Measurements from ENCODE around the gene REEP2.
"Not testable (repeated sequence)": the region's sequence is repeated elsewhere in the genome, so short reads cannot be mapped to it uniquely, and the experiment has no call there.

The REEP2 gene

GRCh38 chr5:138467711-138468132, 28.9 kb downstream of the REEP2 start:
- peak overlapping the region; percentile 41 to 91 for H3K4me3 ChIP-seq (ENCODE audit: low read length in 2 of 2)
- H3K9me3 ChIP-seq (ENCODE audit: control insufficient read depth in 2 of 2, low read length in 2 of 2), result no peaks in the 10 kb centered on the region
- H3K4me1 ChIP-seq (ENCODE audit: control insufficient read depth, insufficient read depth, low read length), result peaks cover 35% of the 10 kb centered on the region
- peak overlapping the region; percentile 25 to 55 for H3K9ac ChIP-seq (ENCODE audit: low read length in 2 of 2)
- H3K36me3 ChIP-seq (ENCODE audit: control insufficient read depth in 2 of 2, insufficient read depth in 2 of 2, low read length in 2 of 2), result peaks cover 0 to 14% of the 10 kb centered on the region in 2 donors
- peak overlapping the region; percentile 24 for H3K27ac ChIP-seq (ENCODE audit: low read length)
- no peaks in the 10 kb centered on the region for H3K27me3 ChIP-seq (ENCODE audit: control insufficient read depth in 1 of 2, insufficient read depth in 2 of 2, low read length in 2 of 2)

- Histone ChIP-seq H3K4me1 (ENCODE audit: control insufficient read depth, insufficient read depth, low read length) (peaks cover 33% of the 10 kb centered on the region), H3K27me3 (ENCODE audit: control insufficient read depth in 1 of 2, insufficient read depth in 2 of 2, low read length in 2 of 2) (no peaks in the 10 kb centered on the region), H3K27ac (ENCODE audit: low read length) (peak overlapping the region; percentile 24), H3K9me3 (ENCODE audit: control insufficient read depth in 2 of 2, low read length in 2 of 2) (no peaks in the 10 kb centered on the region), H3K4me3 (ENCODE audit: low read length in 2 of 2) (peak overlapping the region; percentile 41 to 91), H3K36me3 (ENCODE audit: control insufficient read depth in 2 of 2, insufficient read depth in 2 of 2, low read length in 2 of 2) (peaks cover 0 to 14% of the 10 kb centered on the region in 2 donors), H3K9ac (ENCODE audit: low read length in 2 of 2) (peak overlapping the region; percentile 25 to 55)
These were observed 29.5 kb downstream of the REEP2 start for GRCh38 chr5:138468133-138468965.

GRCh38 chr5:138468966-138469539, 30.2 kb downstream of the REEP2 start:
- no peaks in the 10 kb centered on the region for H3K27me3 ChIP-seq (ENCODE audit: control insufficient read depth in 1 of 2, insufficient read depth in 2 of 2, low read length in 2 of 2)
- H3K27ac ChIP-seq (ENCODE audit: low read length), result no peak overlapping the region
- H3K9me3 ChIP-seq (ENCODE audit: control insufficient read depth in 2 of 2, low read length in 2 of 2), result no peaks in the 10 kb centered on the region
- no peak overlapping the region for H3K9ac ChIP-seq (ENCODE audit: low read length in 2 of 2)
- peak overlapping the region in 1 of 2 donors; percentile 3 for H3K4me3 ChIP-seq (ENCODE audit: low read length in 2 of 2)
- H3K36me3 ChIP-seq (ENCODE audit: control insufficient read depth in 2 of 2, insufficient read depth in 2 of 2, low read length in 2 of 2), result peaks cover 0 to 14% of the 10 kb centered on the region in 2 donors
- peaks cover 28% of the 10 kb centered on the region for H3K4me1 ChIP-seq (ENCODE audit: control insufficient read depth, insufficient read depth, low read length)

- no peaks in the 10 kb centered on the region for H3K9me3 ChIP-seq (ENCODE audit: control insufficient read depth in 2 of 2, low read length in 2 of 2)
- peak overlapping the region; percentile 11 for H3K27ac ChIP-seq (ENCODE audit: low read length)
These were observed 30.9 kb downstream of the REEP2 start for GRCh38 chr5:138469540-138470321.

GRCh38 chr5:138470322-138471051, 31.6 kb downstream of the REEP2 start:
- Histone ChIP-seq H3K9ac (ENCODE audit: low read length in 2 of 2) (no peak overlapping the region), H3K9me3 (ENCODE audit: control insufficient read depth in 2 of 2, low read length in 2 of 2) (no peaks in the 10 kb centered on the region), H3K27me3 (ENCODE audit: control insufficient read depth in 1 of 2, insufficient read depth in 2 of 2, low read length in 2 of 2) (no peaks in the 10 kb centered on the region), H3K27ac (ENCODE audit: low read length) (peak overlapping the region; percentile 11), H3K4me3 (ENCODE audit: low read length in 2 of 2) (no peak overlapping the region), H3K4me1 (ENCODE audit: control insufficient read depth, insufficient read depth, low read length) (peaks cover 23% of the 10 kb centered on the region), H3K36me3 (ENCODE audit: control insufficient read depth in 2 of 2, insufficient read depth in 2 of 2, low read length in 2 of 2) (peaks cover 0 to 14% of the 10 kb centered on the region in 2 donors)

More at GRCh38 chr5:138469540-138470321, 30.9 kb downstream of the REEP2 start:
- peak overlapping the region in 1 of 2 donors; percentile 8 for H3K4me3 ChIP-seq (ENCODE audit: low read length in 2 of 2)
- H3K27me3 ChIP-seq (ENCODE audit: control insufficient read depth in 1 of 2, insufficient read depth in 2 of 2, low read length in 2 of 2), result no peaks in the 10 kb centered on the region
- peaks cover 23% of the 10 kb centered on the region for H3K4me1 ChIP-seq (ENCODE audit: control insufficient read depth, insufficient read depth, low read length)
- peaks cover 0 to 14% of the 10 kb centered on the region in 2 donors for H3K36me3 ChIP-seq (ENCODE audit: control insufficient read depth in 2 of 2, insufficient read depth in 2 of 2, low read length in 2 of 2)
- no peak overlapping the region for H3K9ac ChIP-seq (ENCODE audit: low read length in 2 of 2)

- Histone ChIP-seq H3K27ac (ENCODE audit: low read length) (no peak overlapping the region), H3K27me3 (ENCODE audit: control insufficient read depth in 1 of 2, insufficient read depth in 2 of 2, low read length in 2 of 2) (no peaks in the 10 kb centered on the region), H3K4me3 (ENCODE audit: low read length in 2 of 2) (no peak overlapping the region), H3K9ac (ENCODE audit: low read length in 2 of 2) (no peak overlapping the region), H3K36me3 (ENCODE audit: control insufficient read depth in 2 of 2, insufficient read depth in 2 of 2, low read length in 2 of 2) (peaks cover 0 to 14% of the 10 kb centered on the region in 2 donors), H3K4me1 (ENCODE audit: control insufficient read depth, insufficient read depth, low read length) (peaks cover 19% of the 10 kb centered on the region), H3K9me3 (ENCODE audit: control insufficient read depth in 2 of 2, low read length in 2 of 2) (no peaks in the 10 kb centered on the region)
These were observed 32.1 kb downstream of the REEP2 start for GRCh38 chr5:138471052-138471361.

GRCh38 chr5:138472353-138472752, 33.5 kb downstream of the REEP2 start:
- Histone ChIP-seq H3K9me3 (ENCODE audit: control insufficient read depth in 2 of 2, low read length in 2 of 2) (no peaks in the 10 kb centered on the region), H3K4me1 (ENCODE audit: control insufficient read depth, insufficient read depth, low read length) (peaks cover 6% of the 10 kb centered on the region), H3K36me3 (ENCODE audit: control insufficient read depth in 2 of 2, insufficient read depth in 2 of 2, low read length in 2 of 2) (peaks cover 0 to 7% of the 10 kb centered on the region in 2 donors), H3K4me3 (ENCODE audit: low read length in 2 of 2) (no peak overlapping the region), H3K27me3 (ENCODE audit: control insufficient read depth in 1 of 2, insufficient read depth in 2 of 2, low read length in 2 of 2) (no peaks in the 10 kb centered on the region), H3K27ac (ENCODE audit: low read length) (no peak overlapping the region), H3K9ac (ENCODE audit: low read length in 2 of 2) (no peak overlapping the region)

- not testable (repeated sequence) for H3K9me3 ChIP-seq (ENCODE audit: control insufficient read depth in 2 of 2, low read length in 2 of 2); H3K4me1 ChIP-seq (ENCODE audit: control insufficient read depth, insufficient read depth, low read length); H3K9ac ChIP-seq (ENCODE audit: low read length in 2 of 2); H3K27ac ChIP-seq (ENCODE audit: low read length); H3K36me3 ChIP-seq (ENCODE audit: control insufficient read depth in 2 of 2, insufficient read depth in 2 of 2, low read length in 2 of 2); H3K4me3 ChIP-seq (ENCODE audit: low read length in 2 of 2); H3K27me3 ChIP-seq (ENCODE audit: control insufficient read depth in 1 of 2, insufficient read depth in 2 of 2, low read length in 2 of 2)
These were observed 34.3 kb downstream of the REEP2 start for GRCh38 chr5:138473151-138473550.

GRCh38 chr5:138476918-138477317, 38.1 kb downstream of the REEP2 start:
- Histone ChIP-seq H3K36me3 (ENCODE audit: control insufficient read depth in 2 of 2, insufficient read depth in 2 of 2, low read length in 2 of 2) (no peaks in the 10 kb centered on the region), H3K27ac (ENCODE audit: low read length) (no peak overlapping the region), H3K4me3 (ENCODE audit: low read length in 2 of 2) (no peak overlapping the region), H3K9me3 (ENCODE audit: control insufficient read depth in 2 of 2, low read length in 2 of 2) (no peaks in the 10 kb centered on the region), H3K9ac (ENCODE audit: low read length in 2 of 2) (no peak overlapping the region), H3K27me3 (ENCODE audit: control insufficient read depth in 1 of 2, insufficient read depth in 2 of 2, low read length in 2 of 2) (no peaks in the 10 kb centered on the region), H3K4me1 (ENCODE audit: control insufficient read depth, insufficient read depth, low read length) (no peaks in the 10 kb centered on the region)

- no peaks in the 10 kb centered on the region for H3K4me1 ChIP-seq (ENCODE audit: control insufficient read depth, insufficient read depth, low read length)
- no peak overlapping the region for H3K4me3 ChIP-seq (ENCODE audit: low read length in 2 of 2)
- H3K27me3 ChIP-seq (ENCODE audit: control insufficient read depth in 1 of 2, insufficient read depth in 2 of 2, low read length in 2 of 2), result no peaks in the 10 kb centered on the region
- no peaks in the 10 kb centered on the region for H3K36me3 ChIP-seq (ENCODE audit: control insufficient read depth in 2 of 2, insufficient read depth in 2 of 2, low read length in 2 of 2)
- H3K9ac ChIP-seq (ENCODE audit: low read length in 2 of 2), result no peak overlapping the region
- no peak overlapping the region for H3K27ac ChIP-seq (ENCODE audit: low read length)
- H3K9me3 ChIP-seq (ENCODE audit: control insufficient read depth in 2 of 2, low read length in 2 of 2), result no peaks in the 10 kb centered on the region
These were observed 43.8 kb downstream of the REEP2 start for GRCh38 chr5:138482638-138483037.

Measured in stomach smooth muscle (tissue), 2 donors.